GM10266 (cell line): ENCODE measurements around the gene GLRA1.

Experiments used
- DNase-seq: peaks from one replicate; pipeline ENCODE4 v3.0.0; 2012; ENCODE audit errors: extremely low spot score
- TF ChIP-seq, protein P1 (sequence below): IDR thresholded peaks from 2 replicates; pipeline ENCODE4 v1.5.1; 2012; ENCODE audit warnings: mild to moderate bottlenecking, low read depth; ENCODE audit not compliant: control insufficient read depth, insufficient read depth; ENCODE audit errors: missing control alignments

Gene GLRA1

DNA sequence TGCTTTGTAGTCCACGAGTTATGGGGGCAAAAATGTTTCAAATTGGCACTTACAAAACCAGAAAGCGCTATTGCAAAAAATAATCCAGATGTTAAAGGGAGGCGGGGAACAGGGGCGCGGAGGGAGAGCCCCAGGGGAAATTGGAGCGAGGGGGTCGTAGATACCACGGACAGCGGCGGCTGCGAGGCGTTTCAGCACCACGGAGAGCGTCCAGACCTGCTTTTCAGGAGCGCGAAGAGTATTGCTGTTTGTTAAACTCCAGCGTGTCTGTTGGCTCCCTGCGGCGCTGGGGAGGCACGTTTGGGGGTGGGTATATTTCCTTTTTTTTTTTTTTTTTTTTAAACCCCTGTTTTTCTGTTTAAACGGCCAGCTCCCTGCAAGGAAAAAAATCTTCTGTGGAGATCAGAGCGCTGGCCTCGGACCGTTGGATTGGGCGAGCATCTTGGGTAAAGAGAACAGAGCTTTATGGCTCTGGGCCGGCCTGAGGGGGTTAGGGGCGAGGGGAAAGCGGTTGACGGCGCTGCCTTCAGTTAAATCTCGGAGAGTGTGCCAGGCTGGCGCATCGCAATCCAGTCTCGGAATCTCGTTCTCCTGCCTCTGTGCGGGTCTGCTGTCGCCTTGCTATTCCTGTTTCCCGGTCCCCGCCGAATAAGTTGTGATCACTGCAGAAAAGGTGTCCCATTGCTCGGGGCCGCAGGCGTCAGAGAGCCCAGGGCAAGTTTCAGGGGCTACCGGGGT is at the start of gene GLRA1:
GLRA1 (minus strand) TSS at position 288 of the 738 bp plus-strand sequence. CDS start 302 bp downstream, outside the sequence.
- peak; percentile 43 for DNase-seq

DNA sequence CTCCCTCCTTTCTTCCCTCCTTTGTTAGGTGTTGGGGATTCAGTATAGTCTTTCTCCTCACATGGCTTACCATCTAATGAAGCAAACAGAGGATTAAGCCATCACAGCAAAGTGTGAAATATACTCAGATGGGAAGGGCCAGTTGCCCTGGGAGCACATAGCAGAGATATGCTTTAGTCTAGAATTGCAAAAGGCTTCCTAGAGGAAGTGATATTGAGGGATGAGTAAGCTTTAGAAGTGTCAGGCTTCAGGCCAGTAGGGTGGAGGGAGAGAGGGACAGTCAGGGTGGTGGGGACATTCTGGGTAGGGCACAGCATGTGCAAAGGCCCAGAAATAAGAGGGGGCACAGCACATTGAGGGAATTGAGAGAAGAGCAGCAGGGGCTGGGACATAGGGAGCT is 46.2 kb upstream of the GLRA1 start:
- no peak for DNase-seq

More for the DNA sequence above, at the start of gene GLRA1:
- TF ChIP-seq, protein P1, sequence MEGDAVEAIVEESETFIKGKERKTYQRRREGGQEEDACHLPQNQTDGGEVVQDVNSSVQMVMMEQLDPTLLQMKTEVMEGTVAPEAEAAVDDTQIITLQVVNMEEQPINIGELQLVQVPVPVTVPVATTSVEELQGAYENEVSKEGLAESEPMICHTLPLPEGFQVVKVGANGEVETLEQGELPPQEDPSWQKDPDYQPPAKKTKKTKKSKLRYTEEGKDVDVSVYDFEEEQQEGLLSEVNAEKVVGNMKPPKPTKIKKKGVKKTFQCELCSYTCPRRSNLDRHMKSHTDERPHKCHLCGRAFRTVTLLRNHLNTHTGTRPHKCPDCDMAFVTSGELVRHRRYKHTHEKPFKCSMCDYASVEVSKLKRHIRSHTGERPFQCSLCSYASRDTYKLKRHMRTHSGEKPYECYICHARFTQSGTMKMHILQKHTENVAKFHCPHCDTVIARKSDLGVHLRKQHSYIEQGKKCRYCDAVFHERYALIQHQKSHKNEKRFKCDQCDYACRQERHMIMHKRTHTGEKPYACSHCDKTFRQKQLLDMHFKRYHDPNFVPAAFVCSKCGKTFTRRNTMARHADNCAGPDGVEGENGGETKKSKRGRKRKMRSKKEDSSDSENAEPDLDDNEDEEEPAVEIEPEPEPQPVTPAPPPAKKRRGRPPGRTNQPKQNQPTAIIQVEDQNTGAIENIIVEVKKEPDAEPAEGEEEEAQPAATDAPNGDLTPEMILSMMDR: no peak

DNA sequence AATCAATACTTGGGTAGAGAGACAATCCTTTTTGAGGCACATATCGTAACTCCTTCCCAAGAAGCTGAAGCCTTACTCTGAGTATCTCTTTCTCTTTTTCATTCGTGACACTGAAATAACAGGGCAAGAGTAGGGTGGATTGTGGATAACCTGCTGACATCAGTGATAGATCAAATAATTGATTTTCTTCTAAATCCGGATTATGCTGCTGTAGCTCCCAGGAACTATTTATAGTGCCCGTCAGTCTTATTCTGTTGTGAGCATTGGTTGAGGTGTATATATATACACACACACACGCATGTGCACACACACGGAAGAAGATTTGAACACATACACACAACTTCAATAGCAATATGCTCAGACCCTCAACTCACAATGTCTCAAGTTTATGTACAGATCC is 43.2 kb upstream of the GLRA1 start:
- TF ChIP-seq, protein P1: no peak
- no peak for DNase-seq

More for the DNA sequence above, 46.2 kb upstream of the GLRA1 start:
- TF ChIP-seq, protein P1: no peak

DNA sequence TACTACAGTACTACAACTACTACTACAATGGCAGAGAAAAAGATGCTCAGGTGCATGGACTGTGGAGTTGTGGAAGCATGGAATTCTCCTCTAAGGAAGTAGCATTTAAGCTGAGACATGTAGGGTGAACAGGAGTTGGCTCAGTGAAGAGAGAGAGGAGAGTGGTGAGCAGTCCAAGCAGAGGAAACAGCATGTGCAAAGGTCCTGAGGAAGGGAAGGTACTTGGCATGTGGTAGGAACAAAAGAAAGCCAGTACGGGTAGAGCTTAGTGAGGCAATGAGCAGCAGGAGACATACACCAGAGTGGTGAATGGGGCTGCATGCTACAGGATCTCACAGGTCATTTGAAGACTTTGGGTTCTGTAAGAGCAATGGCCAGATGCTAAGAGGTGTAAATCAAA is 41.4 kb upstream of the GLRA1 start:
- TF ChIP-seq, protein P1: no peak
- DNase-seq: no peak

DNA sequence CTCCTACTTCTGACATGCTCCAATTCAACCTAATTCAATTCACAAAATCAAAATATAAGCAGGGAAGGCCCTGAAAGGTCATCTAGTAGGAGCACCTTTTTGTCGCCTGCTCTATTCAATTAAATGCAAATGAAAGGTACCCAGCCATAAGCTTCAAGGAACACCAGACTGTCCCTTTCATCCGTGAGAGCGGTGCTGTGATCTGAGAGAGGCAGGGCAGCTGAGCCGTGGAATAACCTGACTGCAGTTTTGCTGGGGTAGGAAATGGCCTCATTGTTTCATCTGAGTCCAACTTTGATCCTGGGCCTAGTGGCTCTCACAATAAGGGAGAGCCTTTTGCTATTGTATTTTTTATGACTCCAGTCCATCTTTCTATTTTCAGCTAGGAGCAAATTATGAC is 39.8 kb upstream of the GLRA1 start:
- DNase-seq: no peak
- TF ChIP-seq, protein P1: no peak

DNA sequence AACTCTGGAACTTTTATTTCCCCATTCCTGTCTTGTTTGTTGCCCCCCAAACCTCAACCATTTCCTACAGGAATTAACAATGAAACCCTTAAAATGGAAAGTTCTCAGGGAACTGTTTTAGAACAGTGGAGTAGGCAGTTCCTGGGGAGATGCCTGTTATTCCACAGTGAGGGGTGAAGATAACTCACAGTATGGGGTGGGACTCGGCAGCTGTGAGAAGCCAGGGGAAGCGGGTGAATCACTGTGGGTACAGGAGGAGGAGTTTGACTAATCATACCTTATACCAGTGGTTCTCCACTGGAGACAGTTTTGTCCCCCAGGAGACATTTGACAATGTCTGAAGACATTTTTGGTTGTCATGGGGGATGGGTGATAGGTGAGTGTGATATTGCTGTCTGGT is 36.9 kb upstream of the GLRA1 start:
- TF ChIP-seq, protein P1: no peak

DNA sequence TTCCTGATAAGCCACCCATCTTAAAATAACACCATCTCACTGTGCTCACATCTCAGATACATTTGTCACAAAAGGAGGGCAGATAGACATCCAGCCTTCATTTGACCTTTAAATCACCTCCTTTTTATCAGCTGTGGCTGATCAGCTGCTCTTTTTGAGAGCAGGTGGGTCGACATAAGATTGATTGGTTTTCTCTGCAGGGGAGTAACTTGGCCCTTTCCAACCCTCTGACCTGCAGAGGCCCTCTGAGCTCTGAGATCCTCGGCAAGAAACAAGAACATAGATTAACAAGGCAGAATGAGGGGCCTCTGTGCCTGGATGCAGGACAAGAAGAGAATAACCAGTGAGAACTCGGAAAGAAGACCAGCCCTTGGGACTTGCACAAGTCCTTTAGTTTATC is 33.5 kb upstream of the GLRA1 start:
- DNase-seq: no peak
- TF ChIP-seq, protein P1: no peak

More for the DNA sequence above, 36.9 kb upstream of the GLRA1 start:
- no peak for DNase-seq
